OCI-LY3 (cell line): ENCODE results near the gene PRPH.

Experiments
- H2AFZ ChIP-seq: fragments of 200-600, 300-600 bp; shearing (Covaris generic); 2 replicates; pipeline ENCODE4 v1.6.0; 2014; ENCODE audit warnings: antibody characterized with exemption, low read depth, low read length
- H3K27ac ChIP-seq: fragments of 200-600, 300-600 bp; sonication (generic); 2 replicates; pipeline ENCODE4 v1.5.1; 2014; ENCODE audit warnings: mild to moderate bottlenecking, low read length, moderate library complexity, mixed read lengths
- H3K27me3 ChIP-seq: fragments of 200-600, 300-600 bp; sonication (generic); 2 replicates; pipeline ENCODE4 v1.6.1; 2014; ENCODE audit warnings: low read depth, low read length, mixed read lengths
- H3K36me3 ChIP-seq: fragments of 200-600, 300-600 bp; sonication (generic); replicated peaks from 2 replicates; pipeline ENCODE3; 2014; ENCODE audit warnings: low read depth, low read length, mixed read lengths
- H3K4me1 ChIP-seq: fragments of 300-600, 200-600 bp; sonication (generic); 2 replicates; pipeline ENCODE4 v1.6.1; 2014; ENCODE audit warnings: low read length, mixed read lengths
- H3K4me2 ChIP-seq: fragments of 200-600, 300-600 bp; sonication (generic); 2 replicates; pipeline ENCODE4 v1.6.1; 2014; ENCODE audit warnings: low read length, mixed read lengths
- H3K4me3 ChIP-seq: fragments of 300-600, 200-600 bp; sonication (generic); 2 replicates; pipeline ENCODE4 v1.5.1; 2014; ENCODE audit warnings: antibody characterized with exemption, mild to moderate bottlenecking, low read length, moderate library complexity
- H3K79me2 ChIP-seq: fragments of 300-600, 200-600 bp; shearing (Covaris generic); 2 replicates; pipeline ENCODE4 v1.6.1; 2014; ENCODE audit warnings: mild to moderate bottlenecking, low read length, mixed read lengths
- H3K9ac ChIP-seq: fragments of 300-600, 200-600 bp; shearing (Covaris generic); 2 replicates; pipeline ENCODE4 v1.6.0; 2014; ENCODE audit warnings: mild to moderate bottlenecking, low read length, moderate library complexity
- H3K9me3 ChIP-seq: fragments of 200-600, 300-600 bp; shearing (Covaris generic); 2 replicates; pipeline ENCODE4 v1.6.1; 2014; ENCODE audit warnings: low read length, mixed read lengths; ENCODE audit not compliant: insufficient read depth
- H4K20me1 ChIP-seq: fragments of 200-600, 300-600 bp; sonication (generic); 2 replicates; pipeline ENCODE4 v1.6.1; 2016; ENCODE audit warnings: low read length, mixed read lengths; ENCODE audit not compliant: insufficient read depth
- CTCF ChIP-seq: fragments of 200-600, 300-600 bp; sonication (generic); IDR thresholded peaks from 2 replicates; pipeline ENCODE4 v1.5.1; 2014; ENCODE audit warnings: antibody characterized with exemption, low read length, low read depth
- EZH2phosphoT487 ChIP-seq: fragments of 200-600 bp; shearing (Covaris generic); IDR thresholded peaks from 2 replicates; pipeline ENCODE4 v1.6.1; 2018; ENCODE audit warnings: antibody characterized with exemption, mixed run types, low read depth

Gene PRPH

DNA sequence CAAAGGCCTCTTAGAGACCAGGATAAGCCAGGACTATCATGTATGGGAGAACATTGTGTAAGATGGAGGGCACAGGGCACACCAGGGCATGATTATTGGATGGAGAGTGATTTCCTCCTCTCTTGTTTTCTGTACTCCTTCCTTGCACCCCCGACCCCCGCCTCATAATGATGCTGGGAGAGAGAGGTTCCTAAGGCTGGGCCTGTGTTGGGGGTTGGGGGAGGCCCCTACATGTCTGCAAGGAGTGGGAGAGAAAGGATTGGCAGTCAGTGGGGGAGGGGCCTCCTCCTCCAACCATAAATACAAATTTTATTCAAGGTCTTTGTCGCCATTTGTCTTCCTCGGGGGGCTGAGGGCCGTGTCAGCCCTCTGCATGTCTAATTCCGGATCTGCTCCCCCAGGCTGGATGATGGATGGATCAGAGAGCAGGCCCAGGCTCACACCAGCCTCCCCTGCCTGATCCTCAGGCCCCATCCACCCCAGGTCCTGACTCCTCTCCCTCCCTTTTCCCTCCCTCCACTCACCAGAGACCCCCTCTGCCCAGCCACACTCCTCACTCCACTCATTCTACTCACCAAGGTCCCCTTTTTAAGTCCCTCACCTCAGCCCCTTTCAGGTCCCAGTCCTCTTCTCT, 44.0 kb downstream of the PRPH start:
- Histone ChIP-seq H3K79me2 (no peaks in the 10 kb centered on the region), H3K9ac (no peak overlapping the region), H3K4me3 (no peak overlapping the region), H3K27me3 (peaks cover 5% of the 10 kb centered on the region), H3K4me2 (no peak overlapping the region), H3K27ac (no peak overlapping the region), H3K4me1 (peaks cover 15% of the 10 kb centered on the region; the same call in 1 of the 2 replicates), H2AFZ (no peak overlapping the region), H4K20me1 (no peaks in the 10 kb centered on the region), H3K9me3 (no peaks in the 10 kb centered on the region), H3K36me3 (no peaks in the 10 kb centered on the region)
- no peak for TF ChIP-seq CTCF
- no peak for TF ChIP-seq EZH2phosphoT487

- Histone ChIP-seq H4K20me1 (no peaks in the 10 kb centered on the region), H3K27me3 (peaks cover 5% of the 10 kb centered on the region), H3K27ac (no peak overlapping the region)
Measured at GRCh38 chr12:49339464-49339861, 44.5 kb downstream of the PRPH start.

GRCh38 chr12:49340095-49340870, 45.3 kb downstream of the PRPH start:
- no peak for TF ChIP-seq EZH2phosphoT487
- TF ChIP-seq CTCF: no peak
- no peak overlapping the region for H2AFZ ChIP-seq
- H3K27ac ChIP-seq: no peak overlapping the region
- H3K4me1 ChIP-seq: peaks cover 15% of the 10 kb centered on the region; the same call in 1 of the 2 replicates
- H3K36me3 ChIP-seq: no peaks in the 10 kb centered on the region
- H4K20me1 ChIP-seq: no peaks in the 10 kb centered on the region
- no peak overlapping the region for H3K4me3 ChIP-seq
- no peaks in the 10 kb centered on the region for H3K79me2 ChIP-seq
- no peaks in the 10 kb centered on the region for H3K9me3 ChIP-seq
- H3K27me3 ChIP-seq: peaks cover 5% of the 10 kb centered on the region
- H3K4me2 ChIP-seq: no peak overlapping the region
- no peak overlapping the region for H3K9ac ChIP-seq

More at GRCh38 chr12:49339464-49339861, 44.5 kb downstream of the PRPH start:
- TF ChIP-seq EZH2phosphoT487: no peak
- no peak for TF ChIP-seq CTCF
- no peak overlapping the region for H3K4me3 ChIP-seq
- no peaks in the 10 kb centered on the region for H3K36me3 ChIP-seq
- no peak overlapping the region for H3K4me2 ChIP-seq
- H3K9ac ChIP-seq: no peak overlapping the region
- H3K9me3 ChIP-seq: no peaks in the 10 kb centered on the region
- H3K4me1 ChIP-seq: peaks cover 15% of the 10 kb centered on the region; the same call in 1 of the 2 replicates
- no peaks in the 10 kb centered on the region for H3K79me2 ChIP-seq
- no peak overlapping the region for H2AFZ ChIP-seq

DNA sequence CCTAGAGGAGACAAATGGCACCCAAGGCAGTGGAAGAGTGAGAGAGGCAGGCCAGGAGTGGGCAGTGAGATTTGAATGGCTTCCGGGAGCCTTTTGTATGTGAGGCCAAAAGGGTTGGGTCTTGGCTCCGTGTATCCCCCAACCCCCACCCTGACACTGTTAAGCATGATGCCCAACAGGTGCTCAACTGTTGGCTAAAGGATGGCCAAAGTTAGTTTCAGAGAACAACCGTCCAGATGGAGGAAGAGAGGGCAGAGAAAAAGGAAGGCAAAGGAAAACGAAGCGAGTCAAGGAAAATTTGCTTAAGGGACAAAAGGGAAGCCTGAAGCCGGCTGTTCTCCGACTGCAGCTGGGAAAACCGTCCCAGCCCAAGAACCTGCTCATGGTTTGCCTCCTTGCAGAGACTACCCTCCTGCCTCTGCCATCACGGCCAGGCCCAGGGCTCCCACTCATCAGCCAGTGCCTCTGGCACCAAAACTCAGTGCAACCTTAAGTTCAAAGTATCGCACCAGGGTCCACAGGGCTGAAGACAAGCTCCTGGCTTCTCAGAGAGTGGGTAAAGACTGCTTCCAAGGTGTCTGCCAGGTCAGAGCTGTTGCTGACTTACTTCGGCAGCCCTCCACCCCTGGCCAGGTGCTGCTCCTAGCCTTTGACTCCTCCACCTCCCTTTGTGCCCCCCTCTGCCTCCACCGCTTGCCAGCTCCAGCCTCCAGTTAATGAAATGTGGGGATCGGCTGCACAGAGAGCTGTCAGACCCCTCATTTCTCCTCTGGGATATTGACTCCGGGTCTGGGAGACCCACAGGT, 46.2 kb downstream of the PRPH start:
- Histone ChIP-seq H3K27me3 (peaks cover 5% of the 10 kb centered on the region), H3K4me2 (no peak overlapping the region), H3K36me3 (no peaks in the 10 kb centered on the region), H3K79me2 (no peaks in the 10 kb centered on the region), H3K9ac (no peak overlapping the region), H4K20me1 (no peaks in the 10 kb centered on the region), H3K4me3 (no peak overlapping the region), H3K4me1 (peaks cover 15% of the 10 kb centered on the region; the same call in 1 of the 2 replicates), H2AFZ (no peak overlapping the region), H3K27ac (no peak overlapping the region), H3K9me3 (no peaks in the 10 kb centered on the region)
- TF ChIP-seq EZH2phosphoT487 (no peak), CTCF (no peak)
